Measurements from ENCODE around the gene GRB10. TPM values are rescaled to one million over a fixed set of nuclear protein-coding genes. Genes with fewer than 3 reads are reported as not detected.
"Not testable (repeated sequence)": the region's sequence is repeated elsewhere in the genome, so short reads cannot be mapped to it uniquely, and the experiment has no call there.

The GRB10 gene
- total RNA-seq, 1 experiment from 2014 or later = 47.9 TPM

- Histone ChIP-seq H4K20me1 (ENCODE audit: insufficient read depth) (no peaks in the 10 kb centered on the region), H3K9me3 (ENCODE audit: insufficient read depth, low read depth) (peaks cover 12% of the 10 kb centered on the region; the same call in 1 of the 2 replicates), H2AFZ (no peak overlapping the region), H3K36me3 (ENCODE audit: low read depth) (no peaks in the 10 kb centered on the region), H3K4me3 (no peak overlapping the region), H3K79me2 (ENCODE audit: low read depth) (no peaks in the 10 kb centered on the region), H3K27ac (no peak overlapping the region), H3F3A (ENCODE audit: insufficient read depth, low read depth) (no peaks in the 10 kb centered on the region; the same call in 1 of the 2 replicates), H3K4me2 (no peak overlapping the region), H3K9me2 (ENCODE audit: insufficient read depth) (no peaks in the 10 kb centered on the region), H3K27me3 (ENCODE audit: insufficient read depth, low read depth) (no peaks in the 10 kb centered on the region), H3K4me1 (replicated peaks; ENCODE audit: insufficient read depth) (peaks cover 4% of the 10 kb centered on the region)
- TF ChIP-seq EZH2 (IDR thresholded peaks at IDR 0.05; ENCODE audit: low read depth) (no peak), CTCF (conservative IDR thresholded peaks at IDR 0.05) (no peak)
- BruUV-seq (replicated peaks) = no TSS peak
- intact Hi-C loops (cut with micrococcal nuclease; ENCODE audit: unreplicated experiment) = no loop called here
- no peak for DNase-seq
- ChIA-PET POLR2A (ENCODE audit: unreplicated experiment) (interaction anchor here (0.8 kb wide), 1 partner anchor 53 kb away, joined by 3 read pairs; no protein-coding TSS in a partner anchor), CTCF (no interaction called here)
Observed at GRCh38 chr7:50584386-50584785, 198.3 kb downstream of the GRB10 start.

GRCh38 chr7:50583295-50583694, 199.4 kb downstream of the GRB10 start:
- H4K20me1 ChIP-seq (ENCODE audit: insufficient read depth); POLR2A ChIA-PET (ENCODE audit: unreplicated experiment); H3K4me2 ChIP-seq; H3K4me3 ChIP-seq; intact Hi-C loops (cut with micrococcal nuclease; ENCODE audit: unreplicated experiment); BruUV-seq (replicated peaks); H3K4me1 ChIP-seq (replicated peaks; ENCODE audit: insufficient read depth); H3K27ac ChIP-seq; H2AFZ ChIP-seq; DNase-seq; H3K36me3 ChIP-seq (ENCODE audit: low read depth); H3K27me3 ChIP-seq (ENCODE audit: insufficient read depth, low read depth); H3K79me2 ChIP-seq (ENCODE audit: low read depth); H3K9me2 ChIP-seq (ENCODE audit: insufficient read depth); H3F3A ChIP-seq (ENCODE audit: insufficient read depth, low read depth); CTCF ChIA-PET: not testable (repeated sequence)
- H3K9me3 ChIP-seq (ENCODE audit: insufficient read depth, low read depth) = peaks cover 12% of the 10 kb centered on the region; the same call in 1 of the 2 replicates

GRCh38 chr7:50582271-50582670, 200.4 kb downstream of the GRB10 start:
- BruUV-seq (replicated peaks); H3K4me3 ChIP-seq; H3K4me2 ChIP-seq; H3K36me3 ChIP-seq (ENCODE audit: low read depth); H3K27me3 ChIP-seq (ENCODE audit: insufficient read depth, low read depth); H3K9me2 ChIP-seq (ENCODE audit: insufficient read depth); DNase-seq; intact Hi-C loops (cut with micrococcal nuclease; ENCODE audit: unreplicated experiment); H4K20me1 ChIP-seq (ENCODE audit: insufficient read depth); CTCF ChIA-PET; H3F3A ChIP-seq (ENCODE audit: insufficient read depth, low read depth); H3K79me2 ChIP-seq (ENCODE audit: low read depth); H3K27ac ChIP-seq; H3K4me1 ChIP-seq (replicated peaks; ENCODE audit: insufficient read depth); H2AFZ ChIP-seq: not testable (repeated sequence)
- POLR2A ChIA-PET (ENCODE audit: unreplicated experiment) = interaction anchor here (0.6 kb wide), 1 partner anchor 74 kb away, joined by 3 read pairs; no protein-coding TSS in a partner anchor
- peaks cover 12% of the 10 kb centered on the region; the same call in 1 of the 2 replicates for H3K9me3 ChIP-seq (ENCODE audit: insufficient read depth, low read depth)

GRCh38 chr7:50580666-50581065, 202.0 kb downstream of the GRB10 start:
- H3K27ac ChIP-seq; H3K4me1 ChIP-seq (replicated peaks; ENCODE audit: insufficient read depth); POLR2A ChIA-PET (ENCODE audit: unreplicated experiment); H3F3A ChIP-seq (ENCODE audit: insufficient read depth, low read depth); DNase-seq; H3K27me3 ChIP-seq (ENCODE audit: insufficient read depth, low read depth); intact Hi-C loops (cut with micrococcal nuclease; ENCODE audit: unreplicated experiment); H4K20me1 ChIP-seq (ENCODE audit: insufficient read depth); H3K36me3 ChIP-seq (ENCODE audit: low read depth); H3K4me3 ChIP-seq; CTCF ChIA-PET; BruUV-seq (replicated peaks); H3K9me2 ChIP-seq (ENCODE audit: insufficient read depth); H2AFZ ChIP-seq; H3K4me2 ChIP-seq; H3K79me2 ChIP-seq (ENCODE audit: low read depth): not testable (repeated sequence)
- H3K9me3 ChIP-seq (ENCODE audit: insufficient read depth, low read depth) = peaks cover 10% of the 10 kb centered on the region; the same call in 1 of the 2 replicates
